A549 (cell line): Measurements from ENCODE around the gene GNB1L.

Source experiments
- EHMT2 ChIP-seq: fragments of 200-600 bp; sonication (generic); IDR thresholded peaks from 2 replicates; pipeline ENCODE4 v1.6.1; 2016; ENCODE audit warnings: antibody characterized with exemption, low read depth, mild to moderate bottlenecking, moderate library complexity
- HDAC2 ChIP-seq: fragments of 200-600 bp; sonication (generic); IDR thresholded peaks from 2 replicates; pipeline ENCODE4 v1.6.1; 2016
- JUN ChIP-seq, 2 experiments: fragments of >200 bp; sonication (Bioruptor Twin); formaldehyde crosslinking; IDR thresholded peaks; 2 replicates in 1 of 2; 3 replicates in 1 of 2; pipeline ENCODE4 v1.6.1; 2016 to 2017
- KDM5A ChIP-seq: fragments of 200-600 bp; sonication (generic); IDR thresholded peaks from 2 replicates; pipeline ENCODE4 v1.6.1; 2016; ENCODE audit warnings: antibody characterized with exemption, mild to moderate bottlenecking
- ZFP36 ChIP-seq: fragments of 450-650 bp; IDR thresholded peaks from 2 replicates; pipeline ENCODE4 v1.6.1; 2014; ENCODE audit warnings: borderline replicate concordance; ENCODE audit not compliant: partially characterized antibody
- TF ChIP-seq, protein P1 (sequence below): fragments of 250-450 bp; sonication (Bioruptor Pico); IDR thresholded peaks from 2 replicates; pipeline ENCODE4 v1.5.0; 2021; ENCODE audit warnings: mild to moderate bottlenecking, moderate library complexity, borderline replicate concordance
- TF ChIP-seq, protein P2 (sequence below): fragments of >200 bp; sonication (Bioruptor Twin); formaldehyde crosslinking; IDR thresholded peaks from 3 replicates; pipeline ENCODE4 v1.5.1; 2016

GRCh38 chr22:19787849-19788141, 66.9 kb downstream of the GNB1L start:
- TF ChIP-seq, protein P1, sequence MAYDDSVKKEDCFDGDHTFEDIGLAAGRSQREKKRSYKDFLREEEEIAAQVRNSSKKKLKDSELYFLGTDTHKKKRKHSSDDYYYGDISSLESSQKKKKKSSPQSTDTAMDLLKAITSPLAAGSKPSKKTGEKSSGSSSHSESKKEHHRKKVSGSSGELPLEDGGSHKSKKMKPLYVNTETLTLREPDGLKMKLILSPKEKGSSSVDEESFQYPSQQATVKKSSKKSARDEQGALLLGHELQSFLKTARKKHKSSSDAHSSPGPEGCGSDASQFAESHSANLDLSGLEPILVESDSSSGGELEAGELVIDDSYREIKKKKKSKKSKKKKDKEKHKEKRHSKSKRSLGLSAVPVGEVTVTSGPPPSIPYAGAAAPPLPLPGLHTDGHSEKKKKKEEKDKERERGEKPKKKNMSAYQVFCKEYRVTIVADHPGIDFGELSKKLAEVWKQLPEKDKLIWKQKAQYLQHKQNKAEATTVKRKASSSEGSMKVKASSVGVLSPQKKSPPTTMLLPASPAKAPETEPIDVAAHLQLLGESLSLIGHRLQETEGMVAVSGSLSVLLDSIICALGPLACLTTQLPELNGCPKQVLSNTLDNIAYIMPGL (CRISPR knock-in tag): no peak
- TF ChIP-seq EHMT2 (no peak), KDM5A (no peak), JUN (IDR thresholded peaks at IDR 0.05) (no peak), HDAC2 (no peak), ZFP36 (no peak)
- TF ChIP-seq, protein P2, sequence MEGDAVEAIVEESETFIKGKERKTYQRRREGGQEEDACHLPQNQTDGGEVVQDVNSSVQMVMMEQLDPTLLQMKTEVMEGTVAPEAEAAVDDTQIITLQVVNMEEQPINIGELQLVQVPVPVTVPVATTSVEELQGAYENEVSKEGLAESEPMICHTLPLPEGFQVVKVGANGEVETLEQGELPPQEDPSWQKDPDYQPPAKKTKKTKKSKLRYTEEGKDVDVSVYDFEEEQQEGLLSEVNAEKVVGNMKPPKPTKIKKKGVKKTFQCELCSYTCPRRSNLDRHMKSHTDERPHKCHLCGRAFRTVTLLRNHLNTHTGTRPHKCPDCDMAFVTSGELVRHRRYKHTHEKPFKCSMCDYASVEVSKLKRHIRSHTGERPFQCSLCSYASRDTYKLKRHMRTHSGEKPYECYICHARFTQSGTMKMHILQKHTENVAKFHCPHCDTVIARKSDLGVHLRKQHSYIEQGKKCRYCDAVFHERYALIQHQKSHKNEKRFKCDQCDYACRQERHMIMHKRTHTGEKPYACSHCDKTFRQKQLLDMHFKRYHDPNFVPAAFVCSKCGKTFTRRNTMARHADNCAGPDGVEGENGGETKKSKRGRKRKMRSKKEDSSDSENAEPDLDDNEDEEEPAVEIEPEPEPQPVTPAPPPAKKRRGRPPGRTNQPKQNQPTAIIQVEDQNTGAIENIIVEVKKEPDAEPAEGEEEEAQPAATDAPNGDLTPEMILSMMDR: no peak
